Activated gamma-delta T cell treated with anti-CD3 and anti-CD28 coated beads, Interleukin-2, amount 50 U/mL, for 16 hours (primary cell): ENCODE measurements around the gene SEC31A.
"Not testable (repeated sequence)": the region's sequence is repeated elsewhere in the genome, so short reads cannot be mapped to it uniquely, and the experiment has no call there.

Experiments used
- DNase-seq: peaks from one replicate; pipeline ENCODE4 v3.0.0-alpha.2; 2020; ENCODE audit warnings: low read depth

The SEC31A gene

DNA sequence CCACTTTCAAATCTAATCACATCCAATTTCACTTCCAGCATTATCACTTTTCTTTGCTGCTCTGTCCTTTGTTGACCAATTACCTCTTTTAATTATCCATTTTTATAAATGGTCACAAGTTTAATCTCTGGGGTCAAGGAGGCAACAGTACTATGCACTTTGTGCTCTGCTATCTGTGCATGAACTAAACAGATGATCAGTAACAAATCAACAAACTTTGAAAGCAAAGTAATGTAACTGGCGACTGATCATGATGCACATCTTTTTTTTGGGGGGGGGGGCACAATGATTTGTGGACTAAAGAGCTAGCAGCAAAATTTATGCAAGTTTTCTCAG lies 1.5 kb upstream of the SEC31A start:
- DNase-seq = no peak

DNA sequence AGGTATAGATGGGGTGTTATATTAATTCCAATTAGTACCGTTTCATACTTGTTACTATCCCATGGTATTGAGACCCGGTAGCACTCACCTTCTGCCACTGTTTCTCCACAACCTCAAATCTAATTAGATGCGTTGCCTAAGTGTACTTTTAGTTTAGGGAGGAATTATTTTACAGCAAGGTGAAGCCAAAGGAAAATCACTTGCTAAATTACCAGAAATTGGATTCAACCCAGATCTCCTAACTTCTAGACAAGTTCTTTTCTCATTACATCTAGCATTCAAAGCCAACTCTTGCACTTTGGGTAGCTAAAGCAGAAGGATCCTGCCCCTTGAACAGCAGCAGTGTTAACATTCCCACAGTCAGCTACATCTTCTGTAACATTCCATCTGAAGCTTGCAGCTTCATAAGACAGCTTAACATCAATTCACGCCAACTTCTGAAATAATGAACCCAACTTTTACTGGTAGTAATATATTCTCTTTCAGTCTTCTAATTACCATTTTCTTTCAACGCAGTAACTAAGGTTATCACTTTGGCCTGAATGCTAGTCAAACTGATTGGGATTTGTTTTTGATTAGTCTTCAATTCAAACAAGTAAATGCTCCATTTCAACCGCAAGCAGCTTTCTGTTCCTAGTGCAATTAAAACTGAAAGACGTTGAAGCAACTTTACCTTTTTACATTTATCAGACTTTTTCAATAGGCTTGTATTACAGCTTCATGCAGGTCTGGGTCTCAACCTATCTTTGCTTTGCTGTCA lies 934 bp upstream of the SEC31A start:
- DNase-seq = no peak

DNA sequence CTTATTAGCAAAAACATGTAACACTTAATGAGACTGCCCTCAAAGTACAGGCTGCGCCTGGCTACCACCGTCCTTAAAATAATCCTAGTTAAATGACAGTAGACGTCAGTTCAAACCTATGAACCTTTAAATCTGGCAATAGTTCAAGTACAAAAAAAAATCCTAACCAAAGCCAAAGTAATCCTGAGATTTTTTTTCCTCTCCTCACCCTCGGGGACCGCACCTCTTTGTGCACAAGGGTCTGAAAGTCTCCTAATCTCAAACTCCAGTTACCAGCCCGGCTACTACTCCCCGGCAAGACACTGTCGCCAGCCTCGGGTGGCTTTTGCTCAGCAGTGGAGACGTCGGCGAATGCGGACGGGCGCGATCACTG lies 439 bp downstream of the SEC31A start:
- DNase-seq = no peak

DNA sequence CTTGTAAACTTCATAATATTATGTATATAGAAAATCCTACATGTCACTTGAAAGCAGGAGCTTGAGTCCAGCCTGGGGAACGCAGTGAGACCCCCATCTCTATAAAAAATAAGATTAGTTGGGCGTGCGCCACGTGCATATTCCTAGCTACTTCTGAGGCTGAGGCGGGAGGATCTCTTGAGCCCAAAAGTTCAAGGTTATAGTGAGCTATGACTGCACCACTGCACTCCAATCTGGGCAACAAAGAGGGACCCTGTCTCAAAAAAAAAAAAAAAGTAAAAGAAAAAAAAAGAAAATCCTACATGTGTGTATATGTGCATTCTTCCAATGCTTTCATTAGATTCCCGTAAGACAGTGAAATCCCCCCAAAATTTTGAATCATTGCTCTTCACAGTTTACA lies 1.7 kb downstream of the SEC31A start:
- no peak for DNase-seq

DNA sequence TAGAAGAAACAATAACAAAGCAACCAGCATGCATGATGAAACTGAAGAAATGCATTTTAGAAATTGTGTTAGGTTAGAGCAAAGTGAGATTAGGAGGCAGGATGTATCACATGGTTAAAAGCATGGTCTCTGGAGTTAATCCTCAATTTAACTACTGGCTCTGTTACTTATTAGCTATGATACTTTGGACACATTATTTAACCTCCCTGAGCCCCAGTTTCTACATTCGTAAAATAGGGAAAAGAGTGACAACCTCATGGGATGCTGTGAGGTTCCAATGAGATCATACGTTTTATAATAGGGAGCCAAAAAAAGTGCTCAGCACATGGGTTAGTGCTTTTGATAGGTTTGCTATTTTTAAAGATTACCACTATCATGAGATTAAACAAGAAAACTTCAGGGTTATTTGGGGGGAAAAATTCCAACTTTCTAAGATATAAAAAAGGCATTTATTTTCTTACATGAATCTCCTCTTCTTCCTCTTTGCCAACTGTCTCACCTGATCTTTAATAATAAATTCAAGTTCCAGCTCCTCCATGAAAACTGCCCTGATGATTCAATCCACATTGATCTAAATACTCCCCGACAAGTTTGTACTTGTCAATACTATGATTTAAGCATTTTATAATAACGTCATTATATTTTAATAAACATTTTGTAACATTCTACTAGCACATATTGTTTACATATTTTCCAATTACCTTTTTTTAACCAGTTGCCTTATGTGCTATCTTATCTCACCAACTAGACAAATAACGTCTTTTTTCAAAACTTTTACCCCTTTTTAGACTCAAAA lies 4.6 kb downstream of the SEC31A start:
- no peak for DNase-seq

DNA sequence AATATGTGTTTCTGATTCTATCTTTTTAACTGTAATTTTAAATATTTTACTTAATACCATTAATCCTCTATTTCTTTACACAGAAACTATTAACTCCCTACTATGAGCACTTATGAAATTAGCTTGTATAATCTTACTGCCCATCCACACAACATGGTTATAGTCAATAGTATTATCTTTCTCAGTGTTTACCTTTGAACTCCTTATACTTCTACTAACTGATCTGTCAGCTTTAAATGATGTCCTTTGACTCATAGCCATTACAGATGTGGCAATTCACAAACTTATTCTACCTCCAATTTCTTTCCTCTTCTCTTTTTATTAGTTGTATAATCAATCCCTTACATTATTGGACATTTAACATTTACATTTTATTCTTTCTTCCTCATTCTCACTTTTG lies 5.5 kb downstream of the SEC31A start:
- no peak for DNase-seq

DNA sequence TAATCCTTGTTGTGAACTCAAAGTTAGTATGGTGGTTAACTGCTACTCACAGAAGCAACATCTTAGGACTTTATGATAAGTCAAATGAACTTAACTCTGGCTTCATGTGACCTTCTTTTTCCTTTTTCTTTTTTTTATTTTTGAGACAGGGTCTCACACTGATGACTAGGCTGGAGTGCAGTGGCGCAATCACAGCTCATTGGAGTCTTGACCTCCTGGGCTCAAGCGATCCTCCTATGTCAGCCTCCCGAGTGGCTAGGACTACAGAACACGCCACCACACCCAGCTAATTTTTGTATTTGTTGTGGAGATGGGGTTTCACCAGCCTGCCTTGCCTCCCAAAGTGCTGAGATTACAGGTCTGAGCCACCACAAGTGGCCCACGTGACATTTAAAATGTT lies 22.4 kb downstream of the SEC31A start:
- no peak for DNase-seq

DNA sequence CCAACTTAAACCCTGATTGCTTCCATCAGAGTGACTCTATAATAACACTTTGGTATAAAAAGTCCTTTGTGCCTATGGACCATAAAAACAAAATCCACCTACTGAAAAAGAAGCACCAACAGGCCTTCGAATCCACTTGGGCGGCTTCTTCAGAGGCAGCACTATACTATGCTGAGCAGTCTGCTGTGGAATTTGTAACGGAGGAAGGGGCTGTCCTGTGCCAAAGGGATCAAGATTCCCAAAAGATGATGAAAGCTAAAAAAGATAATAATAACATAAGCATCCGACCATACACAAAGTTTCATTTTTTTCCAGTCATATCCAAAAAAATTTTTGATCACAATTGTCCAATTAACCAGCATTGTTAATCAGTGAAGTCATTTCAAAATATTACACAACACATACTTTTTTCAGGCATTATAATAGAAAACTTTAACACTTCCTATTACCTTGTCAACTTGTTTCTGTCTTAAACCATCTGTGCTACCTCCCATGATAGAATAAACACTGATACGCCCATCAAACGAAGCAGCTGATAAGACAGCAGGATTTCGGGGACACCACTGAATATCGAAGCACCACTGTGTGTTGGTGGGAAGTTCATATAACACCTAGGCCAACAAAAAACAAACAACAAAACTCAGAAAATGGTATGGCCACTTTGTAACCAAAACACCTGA lies 24.1 kb downstream of the SEC31A start:
- no peak for DNase-seq

DNA sequence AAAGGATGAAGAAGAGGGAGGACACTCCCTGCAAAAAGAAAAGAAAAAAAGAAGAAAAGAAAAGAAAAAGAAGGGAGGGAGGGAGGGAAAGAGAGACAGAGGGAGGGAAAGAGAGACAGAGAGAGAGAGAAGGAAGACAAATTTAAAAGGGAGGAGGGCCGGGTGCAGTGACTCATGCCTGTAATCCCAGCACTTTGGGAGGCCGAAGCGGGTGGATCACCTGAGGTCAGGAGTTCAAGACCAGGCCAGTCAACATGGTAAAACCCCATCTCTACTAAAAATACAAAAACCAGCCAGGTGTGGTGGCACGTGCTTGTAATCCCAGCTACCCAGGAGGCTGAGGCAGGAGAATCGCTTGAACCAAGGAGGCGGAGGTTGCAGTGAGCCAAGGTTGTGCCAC lies 24.9 kb downstream of the SEC31A start:
- DNase-seq = not testable (repeated sequence)

DNA sequence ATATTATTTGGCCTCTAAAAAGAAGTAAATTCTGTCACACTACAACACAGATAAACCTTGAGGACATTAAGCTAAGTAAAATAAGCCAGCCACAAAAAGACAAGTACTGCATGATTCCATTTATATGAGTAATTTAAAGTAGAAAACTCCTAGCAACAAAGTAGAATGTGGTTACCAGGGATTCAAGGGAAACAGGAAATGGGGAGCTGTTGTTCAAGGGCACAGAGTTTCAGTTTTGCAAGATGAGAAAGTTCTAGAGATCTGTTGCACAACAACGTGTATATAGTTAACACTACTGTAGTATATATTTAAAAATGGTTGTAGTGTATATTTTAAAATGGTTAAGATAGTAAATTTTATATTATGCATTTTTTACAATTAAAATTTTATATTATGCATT lies 25.4 kb downstream of the SEC31A start:
- DNase-seq = no peak

DNA sequence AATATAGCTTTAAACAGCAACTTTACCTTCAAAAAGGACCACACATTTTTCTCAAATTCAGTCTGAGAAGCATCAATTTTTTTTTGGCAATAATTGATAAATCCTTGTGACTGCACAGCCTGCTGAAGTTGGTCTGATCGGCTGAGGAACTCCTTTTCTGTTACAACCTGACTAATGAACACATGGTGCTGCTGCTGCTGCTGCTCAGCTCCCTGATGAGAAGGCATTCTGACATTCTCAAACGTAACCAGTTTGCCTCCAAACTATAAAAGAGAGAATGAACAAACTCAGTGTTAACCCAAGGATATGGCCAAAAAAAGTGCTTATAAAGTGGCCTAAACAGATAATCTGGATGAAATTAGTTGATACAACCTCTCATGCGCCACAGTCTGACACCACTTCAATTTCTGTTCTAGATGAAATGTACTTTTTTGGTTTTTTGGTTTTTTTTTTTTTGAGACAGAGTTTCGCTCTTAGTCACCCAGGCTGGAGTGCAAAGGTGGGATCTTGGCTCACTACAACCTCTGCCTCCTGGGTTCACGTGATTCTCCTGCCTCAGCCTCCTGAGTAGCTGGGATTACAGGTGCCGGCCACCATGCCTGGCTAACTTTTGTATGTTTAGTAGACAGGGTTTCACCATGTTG lies 26.5 kb downstream of the SEC31A start:
- DNase-seq = no peak

DNA sequence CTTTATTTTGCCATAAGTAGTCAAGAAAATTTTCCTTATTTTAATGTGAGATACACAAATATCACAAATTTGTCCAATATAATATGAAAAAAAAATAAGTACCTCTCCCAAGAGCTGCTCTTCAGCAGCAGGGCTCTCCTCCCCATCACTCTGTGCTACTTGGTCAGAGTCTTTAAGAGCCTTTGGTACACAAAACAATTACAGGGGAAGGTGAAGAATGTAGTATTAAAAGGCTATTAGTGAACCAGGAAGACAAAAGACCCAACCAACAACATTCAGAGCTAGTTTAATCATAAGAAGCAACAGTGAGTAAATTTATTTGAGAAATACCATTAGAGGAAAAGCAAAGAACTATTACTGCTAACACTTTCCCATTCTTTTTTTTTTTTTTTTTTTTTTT lies 29.4 kb downstream of the SEC31A start:
- DNase-seq = no peak

DNA sequence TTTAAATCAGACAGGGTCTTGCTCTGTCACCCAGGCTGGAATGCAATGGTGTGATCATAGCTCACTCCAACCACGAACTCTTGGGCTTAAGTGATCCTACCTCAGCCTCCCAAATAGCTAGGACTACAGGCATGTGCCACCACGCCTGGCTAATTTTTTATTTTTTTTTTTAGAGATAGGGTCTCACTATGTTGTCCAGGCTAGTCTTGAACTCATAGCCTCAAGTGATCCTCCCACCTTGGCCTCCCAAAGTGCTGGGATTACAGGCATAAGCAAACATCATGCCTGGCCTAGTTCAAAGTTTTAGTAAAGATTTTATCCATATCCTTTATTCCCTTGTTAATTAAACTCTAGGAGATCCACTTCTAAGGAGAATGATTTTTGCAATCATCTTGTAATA lies 30.5 kb downstream of the SEC31A start:
- not testable (repeated sequence) for DNase-seq

DNA sequence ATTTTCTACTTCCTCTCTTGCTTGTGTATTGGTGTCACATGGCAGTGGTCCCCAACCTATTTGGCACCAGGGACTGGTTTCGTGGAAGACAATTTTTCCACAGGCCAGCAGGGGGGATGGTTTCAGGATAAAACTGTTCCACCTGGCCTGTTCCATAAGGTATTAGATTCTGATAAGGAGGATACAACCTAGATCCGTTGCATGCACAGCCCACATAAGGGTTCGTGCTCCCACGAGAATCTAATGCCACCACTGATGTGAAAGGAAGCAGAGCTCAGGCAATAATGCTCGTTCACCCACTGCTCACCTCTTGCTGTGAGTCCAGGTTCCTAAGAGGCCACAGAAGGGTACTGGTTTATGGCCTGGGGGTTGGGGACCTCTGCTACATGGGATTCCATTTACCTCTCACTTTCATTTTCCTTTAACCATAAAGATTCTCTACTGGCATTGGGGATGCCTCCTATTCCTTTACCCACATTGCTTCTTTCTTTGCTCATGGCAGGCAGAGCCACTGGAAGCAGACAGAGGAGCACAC lies 38.1 kb downstream of the SEC31A start:
- no peak for DNase-seq

DNA sequence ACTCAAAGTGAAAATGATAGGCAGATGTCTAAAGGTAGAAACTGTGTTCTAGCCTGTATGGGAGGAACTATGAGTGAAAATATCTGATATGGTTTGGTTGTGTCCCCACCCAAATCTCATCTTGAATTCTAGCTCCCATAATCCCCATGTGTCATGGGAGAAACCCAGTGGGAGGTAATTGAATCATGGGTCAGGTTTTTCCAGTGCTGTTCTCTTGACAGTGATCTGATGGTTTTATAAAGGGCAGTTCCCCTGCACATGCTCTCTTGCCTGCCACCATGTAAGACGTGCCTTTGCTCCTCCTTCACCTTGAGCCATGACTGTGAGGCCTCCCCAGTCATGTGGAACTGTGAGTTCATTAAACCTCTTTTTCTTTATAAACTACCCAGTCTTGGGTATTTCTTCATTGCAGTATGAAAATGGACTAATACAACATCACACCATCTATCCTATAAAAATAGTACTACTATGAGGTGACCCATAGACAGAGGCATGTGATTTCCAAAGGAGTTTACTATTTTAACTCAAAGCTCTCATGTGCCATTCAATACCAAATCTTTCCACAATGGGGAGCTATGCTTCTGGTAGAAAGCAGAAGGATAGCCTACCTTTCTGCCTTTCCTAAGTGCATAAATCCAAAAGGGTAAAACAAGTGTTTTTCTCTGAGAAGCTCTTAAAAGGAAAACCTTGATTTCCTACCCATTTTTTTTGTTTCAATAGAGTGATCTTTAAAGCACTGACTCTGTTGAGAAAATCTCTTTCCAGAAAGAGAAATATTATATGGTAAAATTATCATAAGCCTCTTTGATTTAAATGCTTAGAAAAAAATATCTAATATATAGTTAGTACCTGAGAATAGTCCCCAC lies 38.8 kb downstream of the SEC31A start:
- no peak for DNase-seq

DNA sequence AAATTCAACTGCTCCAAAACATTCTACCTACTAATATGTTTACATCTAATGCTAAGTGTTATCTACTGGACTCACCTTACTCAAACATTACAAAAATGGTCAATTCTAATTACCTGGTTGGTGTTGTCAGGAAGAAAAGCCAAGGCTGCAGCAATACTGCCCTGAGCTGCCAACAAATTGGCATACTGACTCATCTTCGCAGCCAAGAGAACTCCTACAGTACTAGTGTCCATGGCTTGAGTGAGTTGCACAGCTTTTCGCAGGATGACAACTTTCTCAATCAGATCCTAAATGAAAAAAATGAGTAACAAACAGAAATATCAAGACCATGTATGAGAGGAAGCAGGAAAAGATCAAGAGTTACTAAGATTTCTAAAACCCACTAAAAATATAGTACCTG lies 39.6 kb downstream of the SEC31A start:
- no peak for DNase-seq

DNA sequence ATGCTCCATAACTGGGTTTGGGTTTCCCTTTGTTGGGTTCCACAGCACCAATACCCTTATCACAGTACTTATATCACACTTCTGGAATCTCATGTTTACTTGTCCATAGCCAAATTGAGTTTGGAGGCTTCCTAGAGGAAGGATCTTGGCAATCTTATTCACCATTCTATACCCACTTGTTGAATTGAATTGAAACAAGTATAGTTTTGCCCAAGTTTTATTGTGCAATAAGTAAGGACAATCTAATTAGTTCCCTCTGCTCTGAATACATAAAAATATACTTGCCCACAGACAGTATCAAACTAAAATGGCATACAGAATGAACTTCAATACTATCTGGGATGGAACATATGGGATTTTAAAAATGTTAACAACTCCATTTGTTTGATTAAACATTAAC lies 40.3 kb downstream of the SEC31A start:
- no peak for DNase-seq

DNA sequence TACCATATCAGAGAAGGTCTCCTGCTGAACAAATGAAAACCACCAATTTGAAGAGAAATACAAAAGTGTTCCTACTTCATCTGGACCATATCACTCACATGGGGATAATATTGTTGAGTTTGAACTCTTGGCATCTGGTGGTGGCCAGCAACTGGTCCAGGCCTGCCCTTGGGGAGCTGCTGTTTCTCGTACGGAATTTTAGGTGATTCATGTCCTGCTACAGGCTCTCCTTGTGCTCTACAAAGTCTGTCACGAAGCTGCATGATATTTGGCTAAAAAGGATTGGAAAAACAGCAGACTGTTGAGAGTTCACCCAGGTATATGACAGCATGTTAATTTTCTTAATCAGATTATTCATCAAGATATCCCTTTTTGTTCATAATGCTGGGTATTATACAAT lies 42.2 kb downstream of the SEC31A start:
- no peak for DNase-seq

DNA sequence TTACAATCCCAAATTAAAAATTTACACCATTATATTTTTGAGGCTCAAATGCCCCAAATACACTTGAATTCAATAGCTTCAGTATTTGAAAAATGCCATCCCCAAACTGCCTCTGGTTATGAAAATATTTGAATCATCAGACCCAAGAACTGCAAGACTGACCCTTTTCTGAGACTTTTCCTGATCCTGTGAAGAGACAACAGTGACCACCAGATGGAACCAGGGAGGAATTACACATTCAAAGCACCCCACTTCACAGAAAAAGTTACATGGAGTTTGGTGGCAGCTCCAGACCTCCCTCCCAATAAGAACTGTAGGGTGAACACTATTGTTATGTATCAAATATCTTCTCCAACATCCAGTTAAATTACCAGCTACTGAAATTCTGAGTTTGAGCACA lies 48.4 kb downstream of the SEC31A start:
- DNase-seq = no peak

DNA sequence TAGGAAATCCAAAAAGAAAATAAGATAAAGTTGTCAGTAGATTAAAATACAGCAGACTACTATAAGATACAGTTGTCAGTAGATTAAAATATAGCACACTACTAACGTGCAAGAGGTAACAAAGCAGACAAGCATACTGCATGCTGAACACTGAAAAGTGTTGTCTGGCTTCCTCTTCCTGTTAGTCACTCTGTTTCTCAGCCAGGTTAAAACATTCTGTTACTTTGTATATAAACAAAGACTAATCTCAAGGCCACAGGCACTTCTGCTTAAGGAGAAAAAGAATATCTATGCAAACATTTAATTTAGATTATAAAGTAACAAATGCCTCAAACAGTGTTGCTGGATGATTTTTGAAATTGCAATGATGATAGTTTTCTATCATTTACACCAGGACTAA lies 51.3 kb downstream of the SEC31A start:
- no peak for DNase-seq

DNA sequence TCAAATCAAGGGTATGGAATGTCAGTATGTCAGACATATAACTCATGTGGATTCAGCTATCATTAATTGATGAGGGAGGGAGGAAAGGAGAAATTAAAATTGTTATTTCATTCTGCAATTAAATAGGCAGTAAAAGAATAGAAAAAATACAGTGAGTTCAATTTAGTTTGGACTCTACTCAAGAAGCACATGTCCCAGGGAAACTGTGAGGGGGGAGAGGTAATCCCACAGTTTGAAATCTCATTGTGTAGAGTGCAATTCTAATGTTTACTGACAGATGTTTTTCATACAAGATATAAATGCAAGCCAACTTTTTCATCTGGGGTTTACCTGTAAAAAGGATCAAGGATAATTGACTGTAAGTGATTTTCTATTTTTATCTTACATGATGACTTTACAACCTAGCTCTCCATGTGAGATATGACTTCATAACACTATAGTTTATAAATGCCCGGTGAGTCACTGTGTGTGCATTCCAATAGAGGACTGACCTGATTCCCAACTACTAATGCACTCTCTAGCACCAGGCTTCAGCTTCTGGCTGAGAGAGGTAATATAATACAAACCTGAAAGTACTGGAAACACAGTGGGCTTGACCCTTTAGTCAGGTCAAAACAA lies 57.1 kb downstream of the SEC31A start:
- no peak for DNase-seq
